Forelimb muscle (tissue), 1 donor: Measurements from ENCODE around the gene NUDT9. TPM values are rescaled to one million over a fixed set of nuclear protein-coding genes. Genes with fewer than 3 reads are reported as not detected.
"Not testable (repeated sequence)": the region's sequence is repeated elsewhere in the genome, so short reads cannot be mapped to it uniquely, and the experiment has no call there.

ENCODE experiments used
- DNase-seq: peaks from one replicate; pipeline ENCODE4 v3.0.0-alpha.2; 2013; ENCODE audit warnings: low read depth
- polyA plus RNA-seq: library from polyadenylated mRNA; unstranded; fragments of 120-200 nt; gene quantifications from one replicate; pipeline ENCODE4 v1.2.1, GENCODE V29; 2013; ENCODE audit not compliant: insufficient read length

Gene NUDT9
- polyA plus RNA-seq, 1 donor: 25.3 TPM

DNA sequence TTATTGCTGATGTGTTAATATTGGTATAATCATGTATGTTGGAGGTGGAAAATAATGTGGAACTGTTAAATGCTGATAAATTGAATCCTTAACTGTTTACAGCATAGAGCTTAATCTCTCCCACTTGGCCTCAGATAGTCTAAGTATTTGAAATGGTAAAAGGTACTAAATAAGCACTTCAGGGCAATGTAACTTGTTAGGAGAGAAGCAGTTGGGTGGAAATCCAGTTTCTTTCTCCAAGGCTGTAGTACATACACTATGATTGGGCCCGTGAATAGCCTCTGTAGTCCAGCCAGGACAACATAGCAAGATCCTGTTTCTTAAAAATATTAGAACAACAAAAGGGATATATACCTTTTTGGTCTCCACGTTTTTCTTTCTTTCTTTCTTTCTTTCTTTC is 39.7 kb downstream of the NUDT9 start:
- no peak for DNase-seq

- DNase-seq: peak; percentile 22
Measured at GRCh38 chr4:87465739-87466366, 43.5 kb downstream of the NUDT9 start.

DNA sequence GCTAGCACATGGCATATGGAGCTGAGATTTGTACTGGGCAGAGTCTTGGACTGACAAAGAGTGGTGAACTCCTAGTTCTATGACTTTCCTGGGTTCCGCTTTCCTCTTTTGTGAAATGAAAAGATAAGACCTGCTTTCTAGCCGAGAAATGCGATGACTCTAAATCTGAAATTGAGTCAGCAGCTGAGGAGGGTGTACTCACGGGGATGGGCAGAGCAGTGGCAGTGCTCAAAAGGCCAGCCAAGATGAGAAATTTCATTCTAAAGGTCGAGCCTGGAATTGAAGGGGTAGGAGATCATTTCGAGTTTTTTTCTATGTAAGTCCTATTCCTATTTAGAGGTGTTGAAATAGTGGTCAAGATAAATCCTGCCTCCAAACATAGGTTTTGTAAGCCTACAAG is 47.0 kb downstream of the NUDT9 start:
- DNase-seq: no peak

DNA sequence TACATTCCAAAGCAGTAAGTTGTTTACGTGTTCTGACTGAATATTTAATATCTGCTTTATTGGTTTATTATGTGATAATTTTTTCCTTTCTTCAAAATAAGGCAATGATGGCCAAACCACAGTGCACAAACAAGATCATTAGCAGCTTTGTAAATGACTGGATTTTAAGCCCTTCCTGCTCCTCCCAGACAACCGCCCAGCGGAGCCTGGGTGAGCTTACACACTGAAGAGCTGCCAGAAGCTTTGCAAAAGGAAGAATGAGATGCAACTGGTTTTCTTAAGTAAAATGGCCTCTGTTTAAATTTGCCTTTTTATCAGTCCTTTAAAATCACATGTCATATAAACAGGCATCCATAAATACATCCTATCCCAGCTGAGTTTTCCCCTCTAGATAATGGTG is 54.6 kb downstream of the NUDT9 start:
- no peak for DNase-seq

- no peak for DNase-seq
Measured at GRCh38 chr4:87478732-87479250, 56.4 kb downstream of the NUDT9 start.

DNA sequence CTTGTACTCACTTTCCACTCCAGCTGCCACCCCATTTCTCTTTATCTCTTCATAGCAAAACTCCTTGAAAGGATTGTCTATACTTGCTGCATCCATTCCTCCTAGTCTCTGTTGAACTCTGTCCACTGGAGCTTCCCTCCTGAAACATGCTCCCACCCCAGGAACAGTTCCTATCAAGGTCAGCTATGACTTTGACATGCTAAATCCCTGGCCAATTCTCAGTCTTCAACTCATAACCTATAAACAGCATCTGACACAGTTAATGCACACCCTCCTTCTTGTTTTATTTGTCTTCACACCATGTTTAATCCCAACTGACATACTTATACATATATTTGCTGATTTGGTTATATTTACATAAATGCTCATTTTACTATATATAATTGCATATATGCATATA is 59.0 kb downstream of the NUDT9 start:
- DNase-seq: no peak

DNA sequence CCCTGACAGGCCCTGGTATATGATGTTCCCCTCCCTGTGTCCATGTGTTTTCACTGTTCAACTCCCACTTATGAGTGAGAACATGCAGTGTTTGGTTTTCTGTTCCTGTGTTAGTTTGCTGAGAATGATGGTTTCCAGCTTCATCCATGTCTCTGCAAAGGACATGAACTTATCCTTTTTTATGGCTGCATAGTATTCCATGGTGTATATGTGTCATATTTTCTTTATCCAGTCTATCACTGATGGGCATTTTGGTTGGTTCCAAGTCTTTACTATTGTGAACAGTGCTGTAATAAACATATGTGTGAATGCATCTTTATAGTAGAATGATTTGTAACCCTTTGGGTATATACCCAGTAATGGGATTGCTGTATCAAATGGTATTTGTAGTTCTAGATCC is 60.9 kb downstream of the NUDT9 start:
- not testable (repeated sequence) for DNase-seq

DNA sequence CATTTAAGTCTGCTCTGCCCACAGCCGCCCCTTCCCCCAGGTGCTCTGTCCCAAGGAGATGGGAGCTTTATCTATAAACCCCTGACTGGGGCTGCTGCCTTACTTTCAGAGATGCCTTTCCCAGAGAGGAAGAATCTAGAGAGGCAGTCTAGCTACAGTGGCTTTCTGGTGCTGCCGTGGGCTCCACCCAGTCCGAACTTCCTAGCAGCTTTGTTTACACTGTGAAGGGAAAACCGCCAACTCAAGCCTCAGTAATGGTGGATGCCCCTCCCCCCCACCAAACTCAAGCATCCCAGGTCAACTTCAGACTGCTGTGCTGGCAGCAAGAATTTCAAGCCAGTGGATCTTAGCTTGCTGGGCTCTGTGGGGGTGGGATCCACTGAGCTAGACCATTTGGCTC is 66.3 kb downstream of the NUDT9 start:
- DNase-seq: not testable (repeated sequence)

DNA sequence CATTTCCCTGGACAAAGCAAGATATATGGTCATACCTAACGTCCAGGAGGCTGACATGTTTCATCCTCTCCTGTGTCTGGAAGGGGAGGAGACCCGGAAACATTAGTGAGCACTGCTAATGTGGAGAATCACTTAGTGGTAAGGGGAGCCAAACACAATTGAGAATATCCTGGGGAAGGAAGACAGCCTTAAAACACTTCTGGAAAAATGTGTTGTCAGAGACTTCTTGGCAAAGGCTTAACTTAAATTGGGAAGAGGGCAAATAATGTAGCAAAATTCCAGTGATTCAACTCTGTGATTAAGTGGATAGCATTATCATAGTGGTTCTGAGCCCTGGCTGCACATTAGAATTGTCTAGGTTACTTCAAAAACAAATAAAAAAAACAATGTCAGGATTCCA is 67.3 kb downstream of the NUDT9 start:
- DNase-seq: no peak

GRCh38 chr4:87490664-87491369 is 68.4 kb downstream of the NUDT9 start:
- no peak for DNase-seq

- no peak for DNase-seq
Measured at GRCh38 chr4:87491436-87491835, 69.1 kb downstream of the NUDT9 start.

- DNase-seq: not testable (repeated sequence)
Measured at GRCh38 chr4:87491851-87492250, 69.5 kb downstream of the NUDT9 start.

DNA sequence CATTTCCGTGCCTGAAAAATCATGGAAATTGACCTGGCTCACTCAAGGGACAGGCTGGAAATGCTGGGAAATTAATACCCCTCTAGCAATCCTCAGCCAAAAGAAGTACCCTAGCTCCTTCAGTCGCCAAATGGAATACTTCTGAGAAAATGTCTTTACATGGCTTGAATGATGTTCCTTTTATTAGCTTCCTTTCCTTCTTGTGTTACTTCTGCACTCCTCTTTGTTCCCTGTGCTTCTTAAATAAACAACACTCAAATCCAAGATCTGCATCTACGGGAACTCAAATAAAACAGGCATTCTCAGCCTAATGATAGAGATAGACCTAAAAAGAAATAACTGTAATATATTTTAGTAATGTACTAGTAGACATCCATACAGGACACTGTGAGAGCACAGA is 70.7 kb downstream of the NUDT9 start:
- no peak for DNase-seq

GRCh38 chr4:87497159-87497558 is 74.8 kb downstream of the NUDT9 start:
- no peak for DNase-seq

GRCh38 chr4:87497578-87497977 is 75.2 kb downstream of the NUDT9 start:
- no peak for DNase-seq

- peak; percentile 76 for DNase-seq
Measured at GRCh38 chr4:87498446-87498900, 76.1 kb downstream of the NUDT9 start.

DNA sequence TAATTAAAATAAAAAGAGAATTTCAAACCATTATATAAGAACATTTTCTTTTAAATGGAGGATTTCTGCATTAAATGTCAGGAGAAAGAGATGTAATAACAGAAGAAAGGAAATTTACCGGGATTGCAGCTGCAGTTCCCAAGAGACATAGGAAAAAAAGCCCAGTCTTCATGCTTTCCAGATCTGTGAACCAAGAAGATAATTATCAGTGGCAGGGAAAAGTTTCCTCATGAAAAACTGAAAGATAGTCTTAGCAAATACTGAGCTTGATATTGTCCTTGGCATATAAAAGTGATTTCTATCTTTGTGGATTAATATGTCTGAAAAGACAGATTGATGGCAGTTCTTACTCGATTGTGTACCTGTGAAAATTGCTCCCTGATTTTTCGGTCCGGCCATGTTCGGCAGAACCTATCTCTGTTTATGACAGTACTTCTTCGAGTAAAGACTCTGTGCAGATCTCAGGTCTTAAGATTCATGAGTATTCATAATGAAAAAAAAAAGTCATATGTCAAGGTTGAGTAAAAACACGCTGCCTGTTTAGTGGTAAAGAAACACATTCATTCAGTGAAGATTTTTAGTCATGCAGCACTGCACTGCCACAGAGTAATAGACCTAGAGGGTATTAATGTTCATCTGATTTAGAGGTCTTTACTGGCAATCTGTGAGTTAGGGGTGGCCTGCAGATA is 77.2 kb downstream of the NUDT9 start:
- DNase-seq: no peak

- no peak for DNase-seq
Measured at GRCh38 chr4:87500092-87500462, 77.7 kb downstream of the NUDT9 start.

- DNase-seq: no peak
Measured at GRCh38 chr4:87502580-87503238, 80.3 kb downstream of the NUDT9 start.

- DNase-seq: no peak
Measured at GRCh38 chr4:87505862-87506261, 83.5 kb downstream of the NUDT9 start.

GRCh38 chr4:87506974-87507701 is 84.8 kb downstream of the NUDT9 start:
- DNase-seq: no peak
